ENCODE data around the gene TUBGCP2.

The TUBGCP2 gene

DNA sequence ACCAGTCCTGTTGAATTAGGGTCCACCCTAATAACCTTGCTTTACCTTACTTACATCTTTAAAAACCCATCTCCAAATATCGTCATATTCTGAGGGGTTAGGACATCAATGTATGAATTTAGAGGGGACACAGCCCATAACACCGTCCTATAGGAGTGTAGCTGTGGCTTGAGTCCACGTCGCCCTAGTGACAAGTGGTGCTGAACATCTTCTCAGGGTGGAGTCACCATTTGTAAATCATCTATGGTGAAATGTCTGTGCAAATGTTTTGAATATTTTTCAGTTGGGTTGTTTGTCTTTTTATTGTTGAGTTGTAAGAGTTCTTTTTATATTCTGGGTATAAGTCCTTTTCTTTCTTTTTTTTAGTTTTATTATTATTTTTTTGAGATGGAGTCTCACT is 33.3 kb upstream of the TUBGCP2 start (continued):
- TF ChIP-seq, protein P1, sequence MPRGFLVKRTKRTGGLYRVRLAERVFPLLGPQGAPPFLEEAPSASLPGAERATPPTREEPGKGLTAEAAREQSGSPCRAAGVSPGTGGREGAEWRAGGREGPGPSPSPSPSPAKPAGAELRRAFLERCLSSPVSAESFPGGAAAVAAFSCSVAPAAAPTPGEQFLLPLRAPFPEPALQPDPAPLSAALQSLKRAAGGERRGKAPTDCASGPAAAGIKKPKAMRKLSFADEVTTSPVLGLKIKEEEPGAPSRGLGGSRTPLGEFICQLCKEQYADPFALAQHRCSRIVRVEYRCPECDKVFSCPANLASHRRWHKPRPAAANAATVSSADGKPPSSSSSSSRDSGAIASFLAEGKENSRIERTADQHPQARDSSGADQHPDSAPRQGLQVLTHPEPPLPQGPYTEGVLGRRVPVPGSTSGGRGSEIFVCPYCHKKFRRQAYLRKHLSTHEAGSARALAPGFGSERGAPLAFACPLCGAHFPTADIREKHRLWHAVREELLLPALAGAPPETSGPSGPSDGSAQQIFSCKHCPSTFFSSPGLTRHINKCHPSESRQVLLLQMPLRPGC (tag by site-specific recombination; IDR thresholded peaks at IDR 0.05), result no peak
- TF ChIP-seq ZNF596 (tag by site-specific recombination; IDR thresholded peaks at IDR 0.05), result no peak
- TF ChIP-seq GLIS1 (tag by site-specific recombination; IDR thresholded peaks at IDR 0.05), result no peak
- TF ChIP-seq PATZ1 (tag by site-specific recombination; IDR thresholded peaks at IDR 0.05), result no peak
- TF ChIP-seq OSR2 (tag by site-specific recombination; IDR thresholded peaks at IDR 0.05), result no peak

DNA sequence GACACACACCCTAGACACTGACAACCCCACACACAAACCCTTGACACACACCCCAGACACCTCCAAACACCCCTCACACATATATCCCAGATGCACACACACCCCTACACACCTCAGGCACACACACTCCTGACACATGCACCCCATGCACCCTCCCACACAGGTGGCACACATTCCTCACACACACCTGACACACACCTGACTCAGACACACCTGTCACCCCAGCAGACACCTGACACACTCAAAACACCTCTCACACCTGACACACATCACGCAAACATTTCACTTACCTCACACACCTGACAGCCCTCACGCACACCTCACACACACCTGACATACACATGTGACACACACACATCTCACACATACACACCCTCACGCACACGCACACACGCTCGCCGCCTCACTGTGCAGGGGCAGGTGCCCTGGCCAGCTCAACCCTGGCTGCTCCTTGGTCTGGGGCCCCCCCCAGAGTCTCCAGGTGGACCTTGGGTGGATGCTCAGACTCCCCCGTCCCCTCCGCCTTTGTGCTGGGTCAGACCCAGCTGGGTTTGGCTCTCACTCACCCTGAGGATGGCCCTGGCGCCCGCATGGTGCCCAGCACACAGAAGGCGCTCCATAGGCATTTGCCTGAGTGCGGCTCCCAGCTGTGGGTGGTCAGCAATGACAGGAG is 31.2 kb upstream of the TUBGCP2 start:
- Histone ChIP-seq H3K36me3 (ENCODE audit: control insufficient read depth in 2 of 2, insufficient read depth in 1 of 2, low read length in 2 of 2) (no peaks in the 10 kb centered on the region), H3K9me3 (ENCODE audit: control insufficient read depth, insufficient read depth, low read depth, low read length) (no peaks in the 10 kb centered on the region), H3K4me3 (ENCODE audit: low read depth, low read length) (no peak overlapping the region), H3K27ac (ENCODE audit: extremely low read depth, low read depth, low read length) (no peak overlapping the region), H3K4me1 (ENCODE audit: control insufficient read depth, insufficient read depth, low read length) (peaks cover 2% of the 10 kb centered on the region; the same call in 1 of the 2 replicates)
- TF ChIP-seq ZNF221 (tag by site-specific recombination; IDR thresholded peaks at IDR 0.05; ENCODE audit: borderline replicate concordance) (no peak), ZEB2 (tag by site-specific recombination; IDR thresholded peaks at IDR 0.05) (peak; percentile 98), REPIN1 (tag by site-specific recombination; IDR thresholded peaks at IDR 0.05; ENCODE audit: low read depth) (no peak), ZNF169 (tag by site-specific recombination; IDR thresholded peaks at IDR 0.05) (no peak), ZNF114 (tag by site-specific recombination; IDR thresholded peaks at IDR 0.05) (no peak), ZNF18 (tag by site-specific recombination; IDR thresholded peaks at IDR 0.05) (no peak), ZNF777 (tag by site-specific recombination; IDR thresholded peaks at IDR 0.05; ENCODE audit: borderline replicate concordance) (no peak), ZNF704 (tag by site-specific recombination; IDR thresholded peaks at IDR 0.05) (no peak), ZFHX2 (tag by site-specific recombination; conservative IDR thresholded peaks at IDR 0.05) (peak; percentile 21; the same call in 1 of the 2 replicates)
- ChIA-PET POLR2A (no interaction called here), CTCF (interaction anchor here (0.6 kb wide), 1 partner anchor 11 kb away, joined by 3 read pairs; no protein-coding TSS in a partner anchor)

DNA sequence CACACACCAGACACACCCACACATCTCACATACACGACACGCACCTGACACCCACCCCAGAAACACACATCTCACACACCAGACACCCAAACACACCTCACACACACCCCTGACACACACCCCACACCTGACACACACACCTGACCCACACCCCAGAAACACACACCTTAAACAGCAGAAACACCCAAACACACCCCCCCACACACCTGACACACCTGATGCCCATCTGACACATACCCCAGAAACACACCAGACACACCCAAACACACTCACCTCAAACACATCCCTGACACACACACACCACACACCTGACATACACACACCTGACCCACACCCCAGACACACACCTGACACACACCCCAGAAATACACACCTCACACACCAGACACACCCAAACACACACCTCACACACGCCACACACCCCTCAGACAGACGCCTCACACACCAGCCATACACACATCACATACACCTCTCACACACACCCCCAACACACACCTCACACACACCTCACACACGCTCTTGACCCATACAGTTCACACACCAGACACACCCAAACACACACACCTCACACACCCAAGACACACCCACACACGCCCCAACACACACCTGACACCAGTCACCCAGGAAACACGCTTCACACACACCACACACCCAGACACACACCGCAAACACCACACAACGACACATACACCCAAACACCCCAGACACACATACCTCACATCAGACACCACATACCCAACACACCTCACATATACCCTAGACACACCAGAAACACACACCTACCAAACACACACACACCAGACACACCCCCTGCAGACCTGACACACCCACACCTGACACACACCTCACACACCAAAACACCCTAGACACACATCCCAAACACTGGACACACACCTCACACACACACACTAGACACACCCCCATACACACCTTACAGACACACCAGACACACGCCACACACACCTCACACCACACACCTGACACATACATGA is 29.7 kb upstream of the TUBGCP2 start:
- Histone ChIP-seq H3K9me3 (ENCODE audit: control insufficient read depth, insufficient read depth, low read depth, low read length) (no peaks in the 10 kb centered on the region), H3K4me3 (ENCODE audit: low read depth, low read length) (no peak overlapping the region), H3K4me1 (ENCODE audit: control insufficient read depth, insufficient read depth, low read length) (peaks cover 2% of the 10 kb centered on the region; the same call in 1 of the 2 replicates), H3K36me3 (ENCODE audit: control insufficient read depth in 2 of 2, insufficient read depth in 1 of 2, low read length in 2 of 2) (no peaks in the 10 kb centered on the region), H3K27ac (ENCODE audit: extremely low read depth, low read depth, low read length) (no peak overlapping the region)
- POLR2A ChIA-PET, result no interaction called here
- CTCF ChIA-PET, result no interaction called here
- TF ChIP-seq, protein P2, sequence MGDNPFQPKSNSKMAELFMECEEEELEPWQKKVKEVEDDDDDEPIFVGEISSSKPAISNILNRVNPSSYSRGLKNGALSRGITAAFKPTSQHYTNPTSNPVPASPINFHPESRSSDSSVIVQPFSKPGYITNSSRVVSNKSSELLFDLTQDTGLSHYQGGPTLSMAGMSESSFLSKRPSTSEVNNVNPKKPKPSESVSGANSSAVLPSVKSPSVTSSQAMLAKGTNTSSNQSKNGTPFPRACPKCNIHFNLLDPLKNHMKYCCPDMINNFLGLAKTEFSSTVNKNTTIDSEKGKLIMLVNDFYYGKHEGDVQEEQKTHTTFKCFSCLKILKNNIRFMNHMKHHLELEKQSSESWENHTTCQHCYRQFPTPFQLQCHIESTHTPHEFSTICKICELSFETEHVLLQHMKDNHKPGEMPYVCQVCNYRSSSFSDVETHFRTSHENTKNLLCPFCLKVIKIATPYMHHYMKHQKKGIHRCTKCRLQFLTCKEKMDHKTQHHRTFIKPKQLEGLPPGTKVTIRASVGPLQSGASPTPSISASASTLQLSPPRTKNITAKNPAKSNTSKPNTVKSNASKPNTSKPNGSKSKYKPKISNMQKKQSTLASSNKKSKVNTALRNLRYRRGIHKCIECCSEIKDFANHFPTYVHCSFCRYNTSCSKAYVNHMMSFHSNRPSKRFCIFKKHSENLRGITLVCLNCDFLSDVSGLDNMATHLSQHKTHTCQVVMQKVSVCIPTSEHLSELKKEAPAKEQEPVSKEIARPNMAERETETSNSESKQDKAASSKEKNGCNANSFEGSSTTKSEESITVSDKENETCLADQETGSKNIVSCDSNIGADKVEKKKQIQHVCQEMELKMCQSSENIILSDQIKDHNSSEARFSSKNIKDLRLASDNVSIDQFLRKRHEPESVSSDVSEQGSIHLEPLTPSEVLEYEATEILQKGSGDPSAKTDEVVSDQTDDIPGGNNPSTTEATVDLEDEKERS (tag by site-specific recombination; IDR thresholded peaks at IDR 0.05), result no peak
- no peak for TF ChIP-seq ZNF692 (tag by site-specific recombination; IDR thresholded peaks at IDR 0.05)
- 0 out of 2 replicates have a peak, but pooled peaks have one; percentile 28 for TF ChIP-seq ZNF645 (tag by site-specific recombination; IDR thresholded peaks at IDR 0.05)

All from HEK293 (cell line).